SKM-1 treated with dmso at 0.1 percent for 144 hours (cell line): ENCODE results near the gene FANCE.

Experiments used
- DNase-seq: peaks from one replicate; lab custom pipeline; 2025; ENCODE audit not compliant: unreplicated experiment; lab: John Stamatoyannopoulos, UW

FANCE gene, protein sequence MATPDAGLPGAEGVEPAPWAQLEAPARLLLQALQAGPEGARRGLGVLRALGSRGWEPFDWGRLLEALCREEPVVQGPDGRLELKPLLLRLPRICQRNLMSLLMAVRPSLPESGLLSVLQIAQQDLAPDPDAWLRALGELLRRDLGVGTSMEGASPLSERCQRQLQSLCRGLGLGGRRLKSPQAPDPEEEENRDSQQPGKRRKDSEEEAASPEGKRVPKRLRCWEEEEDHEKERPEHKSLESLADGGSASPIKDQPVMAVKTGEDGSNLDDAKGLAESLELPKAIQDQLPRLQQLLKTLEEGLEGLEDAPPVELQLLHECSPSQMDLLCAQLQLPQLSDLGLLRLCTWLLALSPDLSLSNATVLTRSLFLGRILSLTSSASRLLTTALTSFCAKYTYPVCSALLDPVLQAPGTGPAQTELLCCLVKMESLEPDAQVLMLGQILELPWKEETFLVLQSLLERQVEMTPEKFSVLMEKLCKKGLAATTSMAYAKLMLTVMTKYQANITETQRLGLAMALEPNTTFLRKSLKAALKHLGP

GRCh38 chr6:35452183-35453090 lies at the start of gene FANCE:
Gene FANCE, plus strand, starts transcription at chr6:35452338. Its CDS starts 208 bp downstream, at chr6:35452546.
- peak; percentile 83 for DNase-seq

GRCh38 chr6:35402856-35403191 lies 49.3 kb upstream of the FANCE start:
- no peak for DNase-seq

DNA sequence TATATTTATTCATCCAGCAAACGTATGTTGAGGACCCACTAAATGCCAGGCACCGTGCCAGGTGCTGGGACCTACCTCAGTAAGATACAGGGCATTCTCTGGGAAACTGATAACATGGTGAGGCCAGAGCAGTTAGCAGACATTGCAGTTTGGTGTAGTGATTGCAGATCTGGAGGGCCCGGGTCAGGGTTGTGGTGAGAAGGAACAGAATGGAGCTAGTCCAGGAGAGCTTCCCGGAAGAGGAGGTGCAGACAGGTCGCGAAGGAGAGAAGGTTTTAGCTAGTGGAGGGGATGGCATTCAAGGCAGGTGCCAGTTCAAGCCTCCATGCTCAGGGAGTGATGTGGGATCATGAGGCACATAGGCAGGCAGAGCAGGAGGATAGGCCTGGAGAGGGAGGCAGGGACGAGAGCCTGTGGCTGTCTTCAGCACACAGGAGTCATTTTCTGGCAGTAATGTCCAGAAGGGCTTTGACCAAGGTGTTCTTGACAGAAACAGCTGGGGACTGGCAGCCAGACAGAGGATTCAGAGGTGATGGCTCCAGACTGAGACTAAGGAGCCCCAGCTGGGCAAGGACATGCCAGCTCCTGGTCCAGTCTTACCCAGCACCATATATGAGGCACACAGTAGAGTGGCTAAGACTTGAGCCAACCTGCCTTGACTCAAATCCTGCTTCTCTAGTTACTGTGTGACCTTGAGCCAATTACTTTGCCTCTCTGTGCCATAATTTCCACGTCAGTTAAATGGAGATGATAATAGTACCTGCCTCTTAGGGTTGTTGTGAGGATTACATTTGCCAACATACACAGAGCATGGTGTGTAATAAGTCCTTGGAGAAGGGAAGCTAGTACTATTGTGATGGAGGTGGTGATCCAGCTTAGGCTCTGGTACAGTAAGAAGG lies 48.3 kb upstream of the FANCE start:
- DNase-seq = no peak

- no peak for DNase-seq
Observed at GRCh38 chr6:35406711-35407485, 45.2 kb upstream of the FANCE start.

- DNase-seq = no peak
Observed at GRCh38 chr6:35409245-35409644, 42.9 kb upstream of the FANCE start.

DNA sequence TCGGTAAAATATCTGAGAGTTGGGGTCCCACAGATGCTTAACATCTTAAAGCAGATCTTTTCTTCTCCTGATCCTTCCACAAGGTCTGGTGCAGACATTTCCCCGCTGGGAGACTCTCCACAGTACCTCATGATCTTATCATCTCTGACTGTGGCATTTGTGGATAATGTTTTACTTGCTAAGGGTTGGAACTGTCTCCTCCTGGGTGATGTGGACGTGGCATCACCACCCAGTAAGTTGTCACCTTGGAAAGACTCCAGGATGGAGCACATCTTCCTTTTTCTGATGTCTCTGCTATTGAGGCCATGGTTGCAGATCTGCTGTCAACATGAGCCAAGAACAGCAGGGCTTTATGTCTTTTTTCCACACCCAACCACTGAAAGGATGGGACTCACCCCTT lies 42.0 kb upstream of the FANCE start:
- no peak for DNase-seq

DNA sequence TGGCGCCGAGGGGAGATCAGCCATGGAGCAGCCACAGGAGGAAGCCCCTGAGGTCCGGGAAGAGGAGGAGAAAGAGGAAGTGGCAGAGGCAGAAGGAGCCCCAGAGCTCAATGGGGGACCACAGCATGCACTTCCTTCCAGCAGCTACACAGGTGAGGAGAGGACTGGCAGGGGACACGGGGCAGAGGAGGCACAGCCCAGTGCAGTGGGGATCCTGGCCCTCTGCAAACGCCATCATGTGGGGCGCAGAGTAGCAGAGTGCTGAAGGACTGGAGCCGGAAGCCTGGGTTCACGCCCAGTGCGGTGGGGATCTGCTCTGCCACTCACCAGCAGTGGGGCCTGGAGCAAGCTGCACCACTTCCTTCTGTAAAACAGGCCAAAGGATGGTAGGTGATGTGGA lies 41.1 kb upstream of the FANCE start:
- DNase-seq = no peak

DNA sequence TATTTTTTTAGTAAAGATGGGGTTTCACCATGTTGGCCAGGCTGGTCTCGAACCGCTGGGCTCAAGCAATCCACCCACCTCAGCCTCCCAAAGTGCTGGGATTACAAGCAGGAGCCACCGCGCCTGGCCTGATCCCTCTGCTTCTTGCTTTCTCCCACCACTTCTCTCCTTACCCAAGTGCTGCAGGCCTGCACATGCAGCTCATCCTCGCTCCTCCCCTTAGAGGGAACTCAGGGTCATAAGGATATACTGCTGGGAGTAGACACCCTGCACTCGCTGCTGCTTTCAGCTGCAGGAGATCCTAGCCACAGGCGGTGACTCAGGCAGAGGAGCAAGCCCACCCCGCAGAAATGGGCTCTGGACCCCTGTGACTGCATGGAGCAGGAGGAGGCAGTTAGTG lies 40.0 kb upstream of the FANCE start:
- DNase-seq = no peak

GRCh38 chr6:35413911-35414310 lies 38.2 kb upstream of the FANCE start:
- no peak for DNase-seq

- no peak for DNase-seq
Observed at GRCh38 chr6:35415065-35415891, 36.9 kb upstream of the FANCE start.

DNA sequence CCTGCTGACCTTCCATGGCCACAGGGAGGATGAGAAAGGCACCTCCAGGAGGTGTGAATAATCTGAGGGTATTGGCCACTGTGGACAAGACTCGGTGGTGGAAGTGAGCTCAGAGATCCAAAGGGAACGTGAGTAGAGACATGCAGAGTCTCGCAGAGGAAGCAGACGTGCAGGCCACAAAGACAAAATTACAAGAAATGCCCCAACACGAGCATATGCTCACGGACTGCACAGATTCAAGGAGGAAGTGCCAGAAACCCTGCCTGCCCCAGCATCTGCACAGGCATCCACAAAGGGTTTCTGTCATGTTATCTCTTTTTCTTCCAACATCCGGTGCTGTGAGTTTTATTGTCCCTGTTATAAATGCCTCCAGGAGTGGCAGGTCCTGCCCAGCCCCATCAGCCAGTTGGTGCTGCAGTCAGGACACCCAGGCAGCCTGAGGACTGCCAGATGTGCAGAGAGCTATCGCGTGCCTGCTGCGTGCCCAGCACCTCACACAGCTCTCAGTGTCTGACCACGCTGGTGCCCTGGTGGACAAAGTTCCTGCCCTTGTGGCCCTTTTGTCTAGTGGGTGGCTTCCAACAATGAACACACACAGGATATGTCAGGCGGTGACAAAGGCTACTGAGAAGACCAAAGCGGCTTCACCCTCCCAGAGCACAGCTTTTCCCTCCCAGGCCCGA lies 34.0 kb upstream of the FANCE start:
- no peak for DNase-seq

DNA sequence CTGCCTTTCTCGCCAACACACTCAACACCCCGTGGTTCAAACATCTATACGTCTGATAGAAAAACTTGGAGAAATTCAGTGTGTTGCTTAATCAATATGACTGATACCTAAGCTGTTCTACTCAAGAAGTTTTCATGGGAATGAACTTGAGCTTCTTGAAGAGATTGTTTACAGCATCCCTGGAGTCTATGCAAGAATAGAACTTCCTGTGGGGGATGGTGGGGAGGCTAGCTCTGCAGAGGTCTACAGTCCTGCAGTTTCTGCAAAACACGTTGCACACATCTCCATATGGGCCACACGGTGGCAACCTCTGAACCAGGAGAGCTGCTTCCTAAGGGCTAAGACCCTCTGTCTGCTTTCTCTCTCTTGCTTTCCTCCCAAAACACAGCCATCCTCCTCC lies 32.7 kb upstream of the FANCE start:
- DNase-seq = peak; percentile 25

DNA sequence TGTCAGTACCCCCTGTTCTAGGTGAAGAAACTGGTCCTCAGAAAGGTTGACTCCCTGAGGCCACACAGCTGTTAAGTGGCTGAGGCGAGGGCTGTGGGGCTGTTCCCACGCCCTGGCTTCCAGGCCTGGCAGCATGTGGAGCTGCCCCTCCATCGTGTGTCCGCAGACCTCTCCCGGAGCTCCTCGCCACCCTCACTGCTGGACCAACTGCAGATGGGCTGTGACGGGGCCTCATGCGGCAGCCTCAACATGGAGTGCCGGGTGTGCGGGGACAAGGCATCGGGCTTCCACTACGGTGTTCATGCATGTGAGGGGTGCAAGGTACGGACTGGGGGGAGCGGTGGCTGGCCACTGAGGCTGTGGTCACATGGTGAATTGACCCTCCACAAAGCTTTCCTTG lies 32.2 kb upstream of the FANCE start:
- no peak for DNase-seq

DNA sequence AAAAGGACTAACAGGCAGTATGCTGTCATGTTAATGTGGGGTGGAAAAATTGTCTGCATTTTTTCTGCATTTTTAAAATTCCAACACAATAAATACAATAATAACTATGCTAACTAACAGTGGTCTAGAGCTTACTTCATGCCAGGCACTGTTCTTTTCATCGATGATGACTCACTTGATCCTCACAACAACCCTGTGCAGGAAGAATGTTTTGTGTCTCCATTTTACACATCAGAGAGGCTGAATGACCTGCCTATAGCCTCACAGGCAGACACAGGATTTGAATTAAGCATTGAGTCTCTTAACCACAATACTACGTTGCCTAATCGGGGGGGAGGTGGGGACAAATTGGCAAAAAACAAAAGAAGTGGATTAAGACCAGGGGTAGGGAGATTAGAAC lies 26.9 kb upstream of the FANCE start:
- DNase-seq = no peak

DNA sequence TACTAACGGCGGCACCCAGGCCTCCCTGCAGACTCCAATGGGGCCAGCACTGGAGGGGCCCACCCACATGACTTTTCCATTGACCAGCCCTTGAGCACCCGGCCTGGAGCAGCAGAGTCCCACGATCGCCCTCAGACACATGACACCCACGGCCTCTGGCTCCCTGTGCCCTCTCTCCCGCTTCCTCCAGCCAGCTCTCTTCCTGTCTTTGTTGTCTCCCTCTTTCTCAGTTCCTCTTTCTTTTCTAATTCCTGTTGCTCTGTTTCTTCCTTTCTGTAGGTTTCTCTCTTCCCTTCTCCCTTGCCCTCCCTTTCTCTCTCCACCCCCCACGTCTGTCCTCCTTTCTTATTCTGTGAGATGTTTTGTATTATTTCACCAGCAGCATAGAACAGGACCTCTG lies 26.1 kb upstream of the FANCE start:
- DNase-seq = peak; percentile 59

GRCh38 chr6:35427435-35427834 lies 24.7 kb upstream of the FANCE start:
- DNase-seq = no peak

DNA sequence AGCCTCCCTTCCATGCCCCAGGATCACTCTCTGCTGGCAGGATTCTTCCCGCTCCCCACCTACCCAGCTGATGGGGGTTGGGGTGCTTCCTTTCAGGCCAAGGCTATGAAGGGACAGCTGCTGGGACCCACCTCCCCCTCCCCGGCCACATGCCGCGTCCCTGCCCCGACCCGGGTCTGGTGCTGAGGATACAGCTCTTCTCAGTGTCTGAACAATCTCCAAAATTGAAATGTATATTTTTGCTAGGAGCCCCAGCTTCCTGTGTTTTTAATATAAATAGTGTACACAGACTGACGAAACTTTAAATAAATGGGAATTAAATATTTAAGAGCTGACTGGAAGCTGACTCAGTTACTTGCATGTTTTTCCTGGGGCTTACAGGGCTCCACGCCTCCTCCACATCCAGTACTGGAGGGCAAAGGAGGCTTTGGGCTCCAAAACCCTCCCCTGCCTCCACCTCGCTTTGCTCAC lies 24.3 kb upstream of the FANCE start:
- no peak for DNase-seq

DNA sequence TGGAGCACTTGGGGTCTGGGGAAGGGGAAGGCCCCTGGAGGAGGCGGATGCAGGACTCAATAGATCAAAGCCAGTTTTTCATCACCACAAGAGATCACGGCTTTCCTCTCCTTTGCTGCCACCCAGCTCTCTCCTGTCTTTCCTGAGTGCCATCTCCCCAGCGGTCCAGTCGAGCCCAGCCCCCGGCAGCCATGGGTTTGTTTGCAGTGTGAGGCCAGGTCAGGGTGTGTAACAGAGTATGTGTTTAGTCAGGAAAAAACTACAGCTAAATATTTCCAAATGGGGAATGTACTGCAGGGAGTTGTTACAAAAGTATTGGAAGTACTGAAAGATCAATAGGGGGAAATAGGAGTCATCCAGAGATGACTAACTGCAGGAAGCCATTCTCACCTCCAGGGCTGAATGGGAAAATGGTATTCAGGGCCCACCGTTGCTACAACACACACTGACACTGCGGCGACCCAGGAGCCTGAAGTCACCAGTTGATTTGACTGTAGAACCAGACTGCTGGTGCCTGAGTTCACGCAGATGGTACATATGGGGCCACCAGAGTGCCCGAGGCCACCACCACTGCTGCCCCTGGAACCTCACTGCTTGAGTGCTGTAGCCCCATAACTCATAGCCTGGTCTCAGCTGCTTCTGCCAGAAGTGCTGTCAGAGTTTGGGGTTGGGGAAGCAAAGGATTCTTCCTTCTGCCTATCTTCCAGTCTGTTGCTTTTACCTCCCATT lies 23.6 kb upstream of the FANCE start:
- no peak for DNase-seq
